HEK293 (cell line): ENCODE measurements around the gene UBE2G1.

Source experiments
- CTCF ChIP-seq: fragments of 450-650 bp; formaldehyde crosslinking; IDR thresholded peaks from 2 replicates; pipeline ENCODE4 v1.5.1; 2016; ENCODE audit warnings: missing biosample characterization, missing genetic modification characterization
- KLF1 ChIP-seq: fragments of 450-650 bp; formaldehyde crosslinking; IDR thresholded peaks from 2 replicates; pipeline ENCODE4 v1.5.1; 2016; ENCODE audit warnings: missing biosample characterization, missing genetic modification characterization
- YY1 ChIP-seq: fragments of 450-650 bp; formaldehyde crosslinking; IDR thresholded peaks from 2 replicates; pipeline ENCODE4 v1.5.1; 2018; ENCODE audit warnings: missing biosample characterization, missing genetic modification characterization
- ZBTB49 ChIP-seq: fragments of 450-650 bp; formaldehyde crosslinking; IDR thresholded peaks from 2 replicates; pipeline ENCODE4 v1.5.1; 2016; ENCODE audit warnings: missing biosample characterization, missing genetic modification characterization, low read depth
- ZBTB6 ChIP-seq: fragments of 450-650 bp; formaldehyde crosslinking; IDR thresholded peaks from 2 replicates; pipeline ENCODE4 v1.5.1; 2017; ENCODE audit warnings: missing biosample characterization, missing genetic modification characterization
- ZBTB8A ChIP-seq: fragments of 450-650 bp; formaldehyde crosslinking; IDR thresholded peaks from 2 replicates; pipeline ENCODE4 v1.5.1; 2016; ENCODE audit warnings: missing biosample characterization, missing genetic modification characterization
- ZEB2 ChIP-seq: fragments of 450-650 bp; formaldehyde crosslinking; IDR thresholded peaks from 2 replicates; pipeline ENCODE4 v1.5.1; 2016; ENCODE audit warnings: missing biosample characterization, missing genetic modification characterization
- ZNF433 ChIP-seq: fragments of 450-650 bp; formaldehyde crosslinking; IDR thresholded peaks from 2 replicates; pipeline ENCODE4 v1.5.1; 2016; ENCODE audit warnings: missing biosample characterization, missing genetic modification characterization, low read depth
- ZNF621 ChIP-seq: fragments of 450-650 bp; formaldehyde crosslinking; IDR thresholded peaks from 2 replicates; pipeline ENCODE4 v1.5.1; 2017; ENCODE audit warnings: missing biosample characterization, missing genetic modification characterization
- ZNF692 ChIP-seq: fragments of 450-650 bp; formaldehyde crosslinking; IDR thresholded peaks from 2 replicates; pipeline ENCODE4 v1.5.1; 2016; ENCODE audit warnings: missing biosample characterization, missing genetic modification characterization
- TF ChIP-seq, protein P1 (sequence below): fragments of 450-650 bp; formaldehyde crosslinking; IDR thresholded peaks from 2 replicates; pipeline ENCODE4 v1.5.1; 2016; ENCODE audit warnings: missing biosample characterization, missing genetic modification characterization
- TF ChIP-seq, protein P2 (sequence below): fragments of 450-650 bp; formaldehyde crosslinking; IDR thresholded peaks from 2 replicates; pipeline ENCODE4 v1.5.1; 2016; ENCODE audit warnings: missing biosample characterization, missing genetic modification characterization

- TF ChIP-seq CTCF (tag by site-specific recombination) (no peak), ZBTB49 (no peak), ZBTB8A (peak; percentile 47; the same call in 1 of the 2 replicates), ZEB2 (tag by site-specific recombination) (no peak), YY1 (no peak), ZBTB6 (no peak), ZNF692 (tag by site-specific recombination) (no peak), ZNF433 (tag by site-specific recombination) (0 out of 2 replicates have a peak, but pooled peaks have one; percentile 32), ZNF621 (tag by site-specific recombination) (no peak), KLF1 (no peak)
- TF ChIP-seq, protein P1, sequence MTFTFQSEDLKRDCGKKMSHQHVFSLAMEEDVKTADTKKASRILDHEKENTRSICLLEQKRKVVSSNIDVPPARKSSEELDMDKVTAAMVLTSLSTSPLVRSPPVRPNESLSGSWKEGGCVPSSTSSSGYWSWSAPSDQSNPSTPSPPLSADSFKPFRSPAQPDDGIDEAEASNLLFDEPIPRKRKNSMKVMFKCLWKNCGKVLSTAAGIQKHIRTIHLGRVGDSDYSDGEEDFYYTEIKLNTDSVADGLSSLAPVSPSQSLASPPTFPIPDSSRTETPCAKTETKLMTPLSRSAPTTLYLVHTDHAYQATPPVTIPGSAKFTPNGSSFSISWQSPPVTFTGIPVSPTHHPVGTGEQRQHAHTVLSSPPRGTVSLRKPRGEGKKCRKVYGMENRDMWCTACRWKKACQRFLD = no peak
- TF ChIP-seq, protein P2, sequence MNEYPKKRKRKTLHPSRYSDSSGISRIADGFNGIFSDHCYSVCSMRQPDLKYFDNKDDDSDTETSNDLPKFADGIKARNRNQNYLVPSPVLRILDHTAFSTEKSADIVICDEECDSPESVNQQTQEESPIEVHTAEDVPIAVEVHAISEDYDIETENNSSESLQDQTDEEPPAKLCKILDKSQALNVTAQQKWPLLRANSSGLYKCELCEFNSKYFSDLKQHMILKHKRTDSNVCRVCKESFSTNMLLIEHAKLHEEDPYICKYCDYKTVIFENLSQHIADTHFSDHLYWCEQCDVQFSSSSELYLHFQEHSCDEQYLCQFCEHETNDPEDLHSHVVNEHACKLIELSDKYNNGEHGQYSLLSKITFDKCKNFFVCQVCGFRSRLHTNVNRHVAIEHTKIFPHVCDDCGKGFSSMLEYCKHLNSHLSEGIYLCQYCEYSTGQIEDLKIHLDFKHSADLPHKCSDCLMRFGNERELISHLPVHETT (tag by site-specific recombination) = no peak
Observed at GRCh38 chr17:4407851-4408250, 41.4 kb upstream of the UBE2G1 start.
